ENCODE measurements around the gene CLIC3.

CLIC3 gene

GRCh38 chr9:136961279-136962065 is 34.9 kb downstream of the CLIC3 start:
- Histone ChIP-seq H3K9me3 (ENCODE audit: low read length) (no peaks in the 10 kb centered on the region), H3K9me2 (ENCODE audit: low read depth, low read length) (no peaks in the 10 kb centered on the region), H3K27me3 (ENCODE audit: insufficient read depth, low read length) (peaks cover 28% of the 10 kb centered on the region; the same call in 1 of the 2 replicates), H2AFZ (ENCODE audit: low read length) (no peak overlapping the region), H3K4me3 (ENCODE audit: low read depth, low read length, poor library complexity, severe bottlenecking) (no peak overlapping the region), H3K4me2 (ENCODE audit: low read length) (no peak overlapping the region), H3K79me2 (ENCODE audit: insufficient read depth, low read length) (no peaks in the 10 kb centered on the region), H4K20me1 (ENCODE audit: insufficient read depth, low read length) (no peaks in the 10 kb centered on the region), H3K27ac (ENCODE audit: low read depth, low read length, poor library complexity, severe bottlenecking) (no peak overlapping the region), H3K4me1 (ENCODE audit: insufficient read depth, low read length, severe bottlenecking) (peaks cover 5% of the 10 kb centered on the region), H3F3A (ENCODE audit: insufficient read depth, low read length) (no peaks in the 10 kb centered on the region), H3K9ac (ENCODE audit: low read length) (no peak overlapping the region), H3K36me3 (ENCODE audit: insufficient read depth, low read length) (no peaks in the 10 kb centered on the region)
- TF ChIP-seq CTCF (IDR thresholded peaks at IDR 0.05; ENCODE audit: low read length) = no peak
- no peak for TF ChIP-seq EZH2 (IDR thresholded peaks at IDR 0.05; ENCODE audit: borderline replicate concordance, low read length)

- TF ChIP-seq EZH2 (IDR thresholded peaks at IDR 0.05; ENCODE audit: borderline replicate concordance, low read length) (no peak), CTCF (IDR thresholded peaks at IDR 0.05; ENCODE audit: low read length) (no peak)
- H3K9ac ChIP-seq (ENCODE audit: low read length) = no peak overlapping the region
- H3K27me3 ChIP-seq (ENCODE audit: insufficient read depth, low read length) = peaks cover 30% of the 10 kb centered on the region; the same call in 1 of the 2 replicates
- no peak overlapping the region for H3K4me2 ChIP-seq (ENCODE audit: low read length)
- no peak overlapping the region for H2AFZ ChIP-seq (ENCODE audit: low read length)
- H3K4me1 ChIP-seq (ENCODE audit: insufficient read depth, low read length, severe bottlenecking) = peaks cover 4% of the 10 kb centered on the region
- H3F3A ChIP-seq (ENCODE audit: insufficient read depth, low read length) = no peaks in the 10 kb centered on the region
- no peaks in the 10 kb centered on the region for H3K36me3 ChIP-seq (ENCODE audit: insufficient read depth, low read length)
- H3K79me2 ChIP-seq (ENCODE audit: insufficient read depth, low read length) = no peaks in the 10 kb centered on the region
- no peaks in the 10 kb centered on the region for H4K20me1 ChIP-seq (ENCODE audit: insufficient read depth, low read length)
- H3K4me3 ChIP-seq (ENCODE audit: low read depth, low read length, poor library complexity, severe bottlenecking) = no peak overlapping the region
- no peak overlapping the region for H3K27ac ChIP-seq (ENCODE audit: low read depth, low read length, poor library complexity, severe bottlenecking)
- H3K9me3 ChIP-seq (ENCODE audit: low read length) = no peaks in the 10 kb centered on the region
- H3K9me2 ChIP-seq (ENCODE audit: low read depth, low read length) = no peaks in the 10 kb centered on the region
Observed at GRCh38 chr9:136960938-136961275, 35.5 kb downstream of the CLIC3 start.

- H3K4me1 ChIP-seq (ENCODE audit: insufficient read depth, low read length, severe bottlenecking) = no peaks in the 10 kb centered on the region
- no peak for TF ChIP-seq EZH2 (IDR thresholded peaks at IDR 0.05; ENCODE audit: borderline replicate concordance, low read length)
- no peak for TF ChIP-seq CTCF (IDR thresholded peaks at IDR 0.05; ENCODE audit: low read length)
- no peak overlapping the region for H3K9ac ChIP-seq (ENCODE audit: low read length)
- no peaks in the 10 kb centered on the region for H3K9me3 ChIP-seq (ENCODE audit: low read length)
- no peak overlapping the region for H3K4me2 ChIP-seq (ENCODE audit: low read length)
- H4K20me1 ChIP-seq (ENCODE audit: insufficient read depth, low read length) = no peaks in the 10 kb centered on the region
- H3K79me2 ChIP-seq (ENCODE audit: insufficient read depth, low read length) = no peaks in the 10 kb centered on the region
- H2AFZ ChIP-seq (ENCODE audit: low read length) = no peak overlapping the region
- H3K27me3 ChIP-seq (ENCODE audit: insufficient read depth, low read length) = peaks cover 30% of the 10 kb centered on the region; the same call in 1 of the 2 replicates
- no peaks in the 10 kb centered on the region for H3F3A ChIP-seq (ENCODE audit: insufficient read depth, low read length)
- no peak overlapping the region for H3K4me3 ChIP-seq (ENCODE audit: low read depth, low read length, poor library complexity, severe bottlenecking)
- no peaks in the 10 kb centered on the region for H3K9me2 ChIP-seq (ENCODE audit: low read depth, low read length)
- no peak overlapping the region for H3K27ac ChIP-seq (ENCODE audit: low read depth, low read length, poor library complexity, severe bottlenecking)
- H3K36me3 ChIP-seq (ENCODE audit: insufficient read depth, low read length) = no peaks in the 10 kb centered on the region
Observed at GRCh38 chr9:136960212-136960937, 36.0 kb downstream of the CLIC3 start.
